Activated naive CD4-positive, alpha-beta T cell treated with Interleukin-2 at 50 U/mL for 16 hours (primary cell): ENCODE measurements around the gene PCBP1.
A peak's percentile ranks its signal among the peaks of the same experiment; 100 is the strongest.
"Not testable (repeated sequence)": the region's sequence is repeated elsewhere in the genome, so short reads cannot be mapped to it uniquely, and the experiment has no call there.

ENCODE experiments used
- DNase-seq: peaks from one replicate; pipeline ENCODE4 v3.0.0-alpha.2; 2020

PCBP1 gene

DNA sequence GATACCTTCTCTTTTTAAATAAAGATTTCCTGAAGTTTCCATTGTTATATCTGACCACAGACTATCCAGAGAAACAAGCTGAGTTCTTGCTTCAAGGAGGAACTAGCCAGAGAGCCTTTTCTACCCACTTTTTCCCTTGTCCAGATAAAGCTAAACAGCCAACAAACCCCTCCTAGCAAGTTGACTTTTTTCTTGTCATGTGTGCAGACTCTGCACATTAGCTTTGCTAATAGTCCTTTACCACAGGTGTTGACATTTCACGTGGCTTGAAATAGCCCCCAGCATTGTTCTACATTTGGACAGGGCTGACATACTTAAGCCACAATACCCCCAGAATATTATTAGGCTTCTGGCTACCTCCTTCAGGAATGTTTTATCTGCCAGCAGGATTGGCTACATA, 40.7 kb downstream of the PCBP1 start:
- DNase-seq = no peak

GRCh38 chr2:70131344-70132143, 44.3 kb downstream of the PCBP1 start:
- DNase-seq = not testable (repeated sequence)

GRCh38 chr2:70132244-70133126, 45.2 kb downstream of the PCBP1 start:
- DNase-seq = peak; percentile 44

DNA sequence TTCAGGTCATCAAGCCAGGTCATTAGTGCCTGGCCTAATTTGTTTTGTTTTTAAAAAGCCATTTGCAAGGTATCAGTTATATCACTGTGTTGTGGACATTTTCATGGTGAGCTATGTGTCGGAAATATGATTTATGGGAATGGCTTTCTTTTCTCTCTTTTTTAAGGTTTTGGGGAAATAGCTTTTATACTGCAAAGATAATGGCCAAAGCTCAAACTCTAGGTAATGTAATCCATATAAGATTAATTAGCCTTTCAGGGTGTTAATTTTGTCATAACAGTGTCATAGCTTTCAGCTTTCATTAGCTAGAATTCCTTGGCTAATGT, 45.8 kb downstream of the PCBP1 start:
- DNase-seq = no peak

GRCh38 chr2:70133491-70134322, 46.4 kb downstream of the PCBP1 start:
- peak; percentile 35 for DNase-seq

GRCh38 chr2:70134323-70134983, 47.2 kb downstream of the PCBP1 start:
- not testable (repeated sequence) for DNase-seq
